ENCODE data around the gene SLC51A.
"Not testable (repeated sequence)": the region's sequence is repeated elsewhere in the genome, so short reads cannot be mapped to it uniquely, and the experiment has no call there.

The SLC51A gene

DNA sequence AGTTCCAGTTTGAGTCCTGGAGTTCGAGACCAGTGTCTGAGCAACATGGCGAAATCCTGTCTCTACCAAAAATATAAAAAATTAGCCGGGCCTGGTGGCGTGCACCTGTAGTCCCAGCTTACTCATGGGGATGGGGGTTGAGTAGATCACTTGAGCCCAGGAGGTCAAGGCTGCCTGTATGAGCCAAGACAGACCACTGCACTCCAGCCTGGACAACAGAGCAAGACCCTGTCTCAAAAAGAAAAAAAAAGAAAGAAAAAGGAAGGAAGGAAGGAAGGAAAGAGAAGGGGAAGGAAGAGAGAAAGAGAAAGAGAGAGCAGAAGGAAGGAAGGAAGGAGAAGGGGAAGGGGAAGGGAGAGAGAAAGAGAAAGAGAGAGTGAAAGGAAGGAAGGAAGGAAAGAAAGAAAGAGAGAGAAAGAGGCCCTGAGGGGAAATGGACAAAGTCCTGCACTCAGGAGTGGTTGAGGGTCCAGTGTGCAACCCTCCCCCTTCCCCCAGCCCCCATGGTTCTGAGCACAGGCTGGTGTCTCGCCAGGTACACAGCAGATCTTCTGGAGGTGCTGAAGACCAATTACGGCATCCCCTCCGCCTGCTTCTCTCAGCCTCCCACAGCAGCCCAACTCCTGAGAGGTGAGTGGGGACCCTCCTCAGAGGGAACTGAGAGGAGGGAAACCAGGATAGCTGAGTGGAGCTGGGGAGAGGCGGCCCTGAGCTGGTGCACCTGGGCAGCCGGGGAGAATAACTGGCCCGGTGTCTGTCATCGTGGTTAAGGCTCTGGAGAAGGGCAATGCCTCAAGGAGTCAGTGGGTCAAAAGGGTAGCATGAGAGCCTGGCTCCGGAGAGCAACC, 1.2 kb downstream of the SLC51A start:
- DNase-seq: no peak

DNA sequence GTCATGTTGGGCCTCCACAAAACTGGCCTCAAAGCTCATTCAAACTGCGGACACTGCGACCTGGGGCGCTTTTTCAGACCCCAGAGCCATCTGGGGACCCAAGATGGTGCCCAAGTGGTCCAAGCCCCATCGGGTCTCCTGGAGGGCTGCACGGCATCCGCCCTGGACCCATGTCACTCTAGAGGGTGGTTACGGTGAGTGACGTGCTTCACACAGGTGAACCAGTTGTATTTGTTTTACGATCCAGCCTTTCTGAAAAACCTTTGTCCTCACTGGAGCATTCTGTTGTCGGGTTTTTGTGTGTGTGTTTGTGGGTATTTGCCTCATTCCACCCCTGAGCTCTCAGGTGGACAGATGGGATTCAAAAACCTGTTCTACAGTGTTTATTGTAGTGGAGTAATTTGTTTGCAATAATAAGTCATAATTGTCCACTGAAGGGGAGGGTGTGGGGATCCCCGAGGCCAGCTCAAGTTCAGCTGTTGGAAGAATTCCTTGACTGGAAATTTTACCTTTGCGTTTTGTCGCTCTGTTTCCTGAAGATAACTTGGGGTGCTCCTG, 1.9 kb downstream of the SLC51A start:
- DNase-seq: no peak

DNA sequence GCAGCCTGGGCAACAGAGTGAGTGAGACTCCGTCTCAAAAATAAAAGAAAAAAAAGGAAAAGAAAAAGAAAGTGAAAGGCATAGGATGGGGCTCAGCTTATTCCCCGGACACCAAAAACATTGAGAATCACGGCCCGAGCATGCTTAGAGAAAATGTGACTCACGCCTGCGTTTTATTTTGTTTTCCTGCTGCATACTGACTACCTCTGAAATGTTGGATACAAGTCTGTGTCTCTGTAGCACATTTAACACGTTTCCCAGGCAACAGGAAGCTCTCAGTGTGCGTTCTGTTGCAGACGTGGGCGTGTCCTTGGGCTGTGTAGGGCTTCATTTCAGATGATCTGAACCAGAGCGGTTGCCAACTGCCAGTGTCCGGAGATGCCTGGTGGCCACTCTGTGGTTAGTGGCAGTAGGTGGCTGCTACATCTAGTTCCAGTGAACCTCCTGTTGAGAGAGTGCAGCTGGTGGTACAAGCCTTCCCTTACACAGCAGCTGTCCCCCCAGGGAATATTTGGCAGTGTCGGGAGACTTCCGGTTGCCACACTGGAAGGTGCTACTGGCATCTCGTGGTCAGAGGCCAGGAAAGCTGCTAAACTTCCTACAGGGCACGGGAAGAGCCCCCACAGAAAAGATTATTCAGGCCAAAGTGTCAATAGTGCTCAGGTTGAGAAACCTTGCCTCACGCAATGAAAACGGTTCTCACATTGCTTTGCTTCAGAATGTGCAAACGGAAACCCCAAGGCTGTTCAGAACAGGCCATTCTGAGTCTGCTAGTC, 3.0 kb downstream of the SLC51A start:
- DNase-seq: no peak

DNA sequence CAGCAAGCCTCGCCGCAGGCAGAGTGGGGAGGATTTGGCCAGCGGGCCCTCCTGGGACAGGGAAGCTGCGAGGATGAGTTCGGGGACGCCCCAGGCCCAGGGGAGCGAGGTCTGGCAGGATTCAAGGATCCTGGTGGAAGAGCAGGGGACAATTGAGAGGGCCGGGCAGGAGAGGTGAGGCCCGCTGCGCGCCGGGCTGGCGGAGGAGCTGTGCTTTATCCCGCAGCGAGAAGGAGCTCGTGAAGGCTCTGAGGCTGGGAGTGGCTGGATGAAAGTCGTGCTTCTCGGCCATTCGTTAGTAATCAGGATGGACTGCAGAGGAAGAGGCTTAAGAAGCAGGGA, 3.6 kb downstream of the SLC51A start:
- DNase-seq: no peak

DNA sequence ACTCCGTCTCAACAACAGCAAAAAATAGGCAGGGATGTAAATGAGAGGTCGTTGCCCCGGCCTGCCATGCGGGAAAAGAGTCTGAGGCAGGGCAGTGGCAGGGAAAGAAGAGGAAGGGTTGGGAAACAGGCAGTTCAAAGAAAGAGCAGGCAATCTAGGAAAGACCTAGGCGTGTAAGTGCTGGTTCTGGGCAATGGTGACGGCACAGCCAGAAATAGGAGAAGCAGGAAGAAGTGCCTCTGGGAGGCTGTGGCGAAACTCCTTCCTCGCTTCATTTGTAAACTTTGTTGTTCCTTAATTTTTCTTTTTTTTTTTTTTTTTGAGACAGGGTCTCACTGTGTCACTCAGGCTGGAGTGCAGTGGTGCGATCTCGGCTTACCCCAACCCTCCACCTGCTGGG, 4.3 kb downstream of the SLC51A start:
- no peak for DNase-seq

DNA sequence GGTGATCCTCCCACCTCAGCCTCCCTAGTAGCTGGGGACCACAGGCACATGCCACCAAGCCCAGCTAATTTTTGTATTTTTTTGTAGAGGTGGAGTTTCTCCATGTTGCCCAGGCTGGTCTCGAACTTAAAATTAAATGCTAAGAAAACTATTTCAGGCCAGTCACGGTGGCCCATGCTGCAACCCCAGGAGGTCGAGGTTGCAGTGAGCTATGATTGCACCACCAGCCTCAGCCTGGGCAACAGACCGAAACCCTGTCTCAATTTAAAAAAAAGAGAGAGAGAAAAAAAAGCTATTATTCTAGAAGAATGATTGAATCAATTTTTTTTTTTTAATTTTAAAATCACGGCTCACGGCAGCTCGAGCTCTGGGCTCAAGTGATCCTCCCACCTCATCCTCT, 4.7 kb downstream of the SLC51A start:
- DNase-seq: no peak

DNA sequence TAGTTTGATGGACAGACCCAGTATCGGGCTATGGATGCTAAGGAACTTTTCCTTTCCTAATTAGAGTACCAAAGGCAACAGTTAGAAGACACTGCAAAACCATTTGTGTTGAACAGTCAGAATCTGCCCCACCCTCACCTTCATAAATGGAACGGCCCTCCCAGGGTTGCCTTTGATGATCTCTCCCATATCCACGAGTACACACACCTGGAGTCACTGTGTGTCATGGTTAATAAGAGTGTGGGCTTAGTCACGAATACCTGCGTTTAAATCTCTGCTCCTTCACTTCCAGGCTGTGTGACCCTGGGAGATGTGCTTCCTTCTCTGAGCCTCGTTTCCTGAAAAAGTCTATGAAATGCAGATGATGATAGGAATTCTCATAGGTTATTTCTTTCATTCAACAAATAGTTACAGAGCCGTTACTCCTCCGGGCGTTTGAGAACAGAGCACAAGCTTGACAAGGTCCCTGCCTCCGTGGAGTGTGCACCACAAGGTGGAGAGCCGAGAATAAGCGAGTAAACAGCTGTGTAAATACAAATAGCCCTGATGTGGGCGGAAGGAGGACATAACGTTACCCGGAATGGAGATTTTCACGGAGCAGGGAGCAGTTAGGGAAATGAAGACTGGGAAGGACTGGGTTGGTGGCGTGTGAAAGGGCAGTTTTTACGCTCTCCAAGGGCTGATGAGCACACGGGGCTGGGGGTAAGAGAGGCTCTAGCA, 6.7 kb downstream of the SLC51A start:
- no peak for DNase-seq

DNA sequence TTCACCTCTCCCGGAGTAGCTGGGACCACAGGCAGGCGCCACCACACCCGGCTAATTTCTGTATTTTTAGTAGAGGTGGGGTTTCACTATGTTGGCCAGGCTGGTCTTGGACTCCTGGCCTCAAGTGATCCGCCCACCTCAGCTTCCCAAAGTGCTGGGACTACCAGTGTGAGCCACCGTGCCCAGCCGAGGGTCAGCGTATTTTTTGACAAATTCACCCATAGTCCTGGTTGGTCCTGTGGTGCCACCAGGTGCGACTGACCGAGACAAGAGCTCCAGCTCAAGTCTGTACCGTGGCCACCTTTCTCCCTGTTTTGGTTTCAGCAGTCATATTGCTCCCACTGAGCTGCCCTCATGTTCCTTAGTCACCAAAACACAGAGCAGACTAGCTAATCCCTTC, 8.8 kb downstream of the SLC51A start:
- DNase-seq: no peak

DNA sequence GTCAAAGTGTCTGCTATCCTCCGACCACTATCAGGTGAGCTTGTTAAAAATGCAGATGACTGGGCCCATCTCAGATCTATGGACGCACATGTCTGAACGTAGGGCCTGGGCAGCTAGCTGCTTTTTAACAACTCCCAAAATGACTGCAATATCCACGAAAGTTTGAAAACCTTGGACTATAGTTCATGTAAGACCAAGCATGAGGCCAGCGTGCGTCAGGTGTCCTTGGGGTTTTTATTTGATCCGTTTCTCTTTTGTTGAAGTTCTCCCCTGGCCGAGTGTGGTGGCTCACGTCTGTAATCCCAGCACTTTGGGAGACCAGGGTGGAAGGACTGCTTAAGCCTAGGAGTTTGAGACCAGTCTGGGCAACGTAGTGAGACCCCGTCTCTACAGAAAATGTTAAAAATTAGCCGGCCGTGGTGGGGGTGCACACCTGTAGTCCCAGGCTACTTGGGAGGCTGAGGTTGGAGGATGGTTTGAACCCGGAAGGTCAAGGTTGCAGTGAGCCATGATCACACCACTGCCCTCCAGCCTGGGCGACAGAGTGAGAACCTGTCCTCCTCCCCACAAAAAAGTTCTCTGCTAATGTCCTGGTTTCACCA, 9.5 kb downstream of the SLC51A start:
- no peak for DNase-seq

DNA sequence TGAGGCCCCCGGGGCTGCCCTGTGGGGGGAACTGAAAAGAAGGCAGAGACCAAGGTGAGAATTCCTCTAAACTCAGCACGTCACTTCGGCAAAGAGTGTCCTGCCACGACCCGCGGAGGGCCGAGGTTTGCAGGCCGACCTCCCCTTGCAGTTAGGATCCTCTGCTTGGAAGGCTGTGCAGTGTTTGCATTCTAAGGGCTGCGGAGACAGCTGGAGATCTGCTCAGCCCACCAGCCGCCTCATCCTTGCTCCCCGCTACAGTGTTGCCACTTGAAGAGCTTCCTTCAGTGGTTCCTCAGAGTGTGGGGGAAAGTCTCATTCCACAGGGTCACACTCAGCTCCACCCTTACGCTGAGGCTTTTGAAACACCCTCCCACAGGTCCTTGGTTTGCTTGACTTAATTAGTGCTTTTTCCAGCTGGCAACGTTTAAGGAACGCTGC, 10.8 kb downstream of the SLC51A start:
- no peak for DNase-seq

DNA sequence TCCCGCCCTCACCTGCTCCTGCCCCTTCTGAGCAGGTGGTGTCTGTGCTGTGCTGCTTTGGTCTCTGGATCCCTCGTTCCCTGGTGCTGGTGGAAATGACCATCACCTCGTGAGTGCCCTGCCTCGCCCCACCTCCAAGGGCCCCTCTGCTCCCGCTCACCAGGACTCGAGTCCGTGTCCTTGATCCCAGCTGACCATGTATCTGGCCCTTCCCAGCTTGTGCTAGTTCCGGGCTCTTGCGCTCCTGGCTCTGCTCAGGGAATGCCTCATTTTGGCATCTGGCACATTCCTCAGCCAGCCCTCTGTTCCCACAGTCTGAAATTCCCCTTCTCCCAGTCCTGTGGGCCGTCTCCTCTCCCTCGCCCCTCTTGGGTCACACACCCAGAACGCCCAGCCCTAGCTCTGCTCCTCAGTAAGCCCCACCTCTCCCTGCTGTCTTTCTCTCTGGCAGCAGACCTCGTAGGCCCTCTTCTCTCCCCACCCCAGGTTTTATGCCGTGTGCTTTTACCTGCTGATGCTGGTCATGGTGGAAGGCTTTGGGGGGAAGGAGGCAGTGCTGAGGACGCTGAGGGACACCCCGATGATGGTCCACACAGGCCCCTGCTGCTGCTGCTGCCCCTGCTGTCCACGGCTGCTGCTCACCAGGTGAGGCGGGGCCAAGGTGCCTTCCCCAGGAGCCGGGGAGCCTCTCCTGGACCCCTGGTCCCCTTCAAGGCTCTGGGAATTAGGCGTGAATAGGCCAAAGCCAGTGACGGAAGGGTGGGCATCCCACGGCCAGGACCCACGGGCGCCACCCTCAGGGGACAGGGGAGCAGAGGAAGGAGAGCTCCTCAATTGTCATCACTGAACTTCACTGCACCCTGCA, 11.5 kb downstream of the SLC51A start:
- no peak for DNase-seq

DNA sequence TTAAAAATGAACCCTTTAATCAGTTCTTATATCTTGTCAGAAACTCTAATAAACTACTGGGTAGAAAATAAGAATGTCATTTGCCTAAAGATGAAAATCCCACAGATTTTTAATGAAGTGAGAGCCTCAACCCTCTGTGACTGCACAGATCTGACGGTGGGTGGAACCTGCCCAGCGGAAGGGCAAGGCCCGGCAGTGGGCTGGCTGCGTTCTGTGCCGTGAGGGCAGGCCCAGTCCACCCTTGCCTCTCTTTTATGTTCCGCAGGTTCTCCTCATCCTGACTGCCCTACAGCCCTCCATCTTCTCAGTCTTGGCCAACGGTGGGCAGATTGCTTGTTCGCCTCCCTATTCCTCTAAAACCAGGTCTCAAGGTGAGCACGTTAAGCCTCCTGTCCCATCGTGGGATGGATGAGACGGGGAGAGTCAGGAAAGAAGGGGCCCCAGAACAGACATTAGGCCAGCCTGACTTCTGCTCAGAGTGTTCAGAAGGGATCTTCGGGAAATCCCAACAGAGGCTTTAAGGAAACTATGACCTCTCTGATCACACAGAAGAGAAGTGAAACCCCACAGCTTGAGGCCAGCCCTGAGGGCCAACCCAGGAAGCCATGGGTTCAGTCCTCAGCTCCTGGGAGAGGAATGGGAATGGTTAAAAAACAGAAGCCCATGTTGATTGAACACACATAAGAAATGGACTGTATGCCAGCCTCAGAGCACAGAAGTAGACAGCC, 16.0 kb downstream of the SLC51A start:
- no peak for DNase-seq

DNA sequence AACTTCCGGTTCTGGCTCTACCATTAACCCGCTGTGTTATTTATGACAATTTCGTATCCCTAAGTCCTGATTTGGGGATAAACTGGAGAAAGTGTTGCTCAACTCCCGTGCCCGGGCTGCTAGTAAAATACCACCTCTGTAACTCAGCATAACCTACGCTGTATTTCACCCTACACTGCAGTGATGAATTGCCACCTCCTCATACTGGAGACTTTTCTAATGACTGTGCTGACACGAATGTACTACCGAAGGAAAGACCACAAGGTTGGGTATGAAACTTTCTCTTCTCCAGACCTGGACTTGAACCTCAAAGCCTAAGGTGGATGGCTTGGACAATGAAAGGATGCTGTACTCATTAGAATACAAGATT, 16.5 kb downstream of the SLC51A start:
- no peak for DNase-seq

DNA sequence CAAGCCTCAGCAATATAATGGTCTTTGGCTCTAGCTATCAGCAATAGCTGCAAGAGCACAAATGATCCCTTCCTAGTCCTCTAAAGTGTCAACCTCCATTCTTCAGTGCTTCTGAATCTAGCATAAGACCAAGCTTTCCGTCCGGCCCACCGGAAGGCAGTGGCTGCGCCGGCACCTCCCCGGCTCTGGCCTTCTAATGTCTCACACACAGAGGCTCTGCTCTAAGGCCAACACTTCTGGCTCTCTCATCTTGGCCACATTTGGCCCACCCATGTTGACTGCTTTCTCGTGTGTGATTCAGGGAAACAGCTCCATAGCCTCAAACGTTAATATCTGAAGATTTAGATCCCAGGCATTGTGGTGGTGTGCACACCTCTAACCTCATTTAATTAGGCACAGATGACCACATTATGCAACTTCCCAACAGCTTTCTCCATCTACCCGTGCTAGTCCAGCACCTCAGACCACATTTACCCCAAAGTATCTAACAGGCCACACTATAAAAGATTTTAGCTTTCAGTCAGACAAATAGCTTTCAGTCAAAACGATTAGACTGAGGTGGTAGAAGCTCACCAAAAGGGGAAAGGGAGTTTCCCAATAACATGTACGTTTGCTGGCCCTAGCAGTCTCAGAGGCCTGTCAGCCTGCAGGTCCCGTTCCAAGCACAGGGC, 19.3 kb downstream of the SLC51A start:
- no peak for DNase-seq

DNA sequence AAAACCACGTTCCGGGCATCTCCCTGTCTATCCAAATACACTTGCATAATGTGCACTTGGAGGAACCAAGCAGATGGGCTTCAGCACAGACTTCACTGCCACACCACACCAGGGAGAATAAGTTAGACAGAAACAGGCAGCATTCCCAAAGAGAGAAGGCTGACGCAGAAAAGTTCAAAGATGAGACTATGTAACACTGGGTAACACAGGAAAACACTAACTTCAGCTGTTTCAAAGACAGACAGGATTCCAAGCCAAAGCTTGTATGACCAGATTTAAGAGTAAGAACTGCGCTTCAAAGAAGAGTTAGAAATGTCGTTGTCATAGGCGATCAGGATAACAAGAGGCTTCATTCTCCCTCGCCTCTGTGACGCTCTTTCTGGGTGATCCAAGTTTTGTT, 19.9 kb downstream of the SLC51A start:
- no peak for DNase-seq

DNA sequence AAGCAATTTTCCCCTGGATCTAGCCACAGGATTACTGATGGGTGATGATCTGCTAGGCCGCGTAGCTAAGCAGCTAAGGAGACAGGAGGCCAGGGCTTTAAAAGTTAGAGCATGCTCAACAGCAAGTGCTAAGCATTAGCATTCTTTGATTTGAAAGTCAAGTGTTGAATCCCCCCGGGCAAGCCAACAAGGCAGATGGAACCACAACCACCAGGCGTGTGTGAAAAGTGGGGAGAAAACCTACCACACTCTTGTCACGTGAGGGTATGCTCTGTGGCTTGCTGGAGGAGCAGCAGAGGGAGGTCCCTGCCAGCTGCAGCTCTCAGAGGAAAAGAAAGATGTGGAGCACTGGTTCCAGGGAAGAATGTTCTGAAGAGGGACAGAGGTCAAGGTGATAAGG, 20.9 kb downstream of the SLC51A start:
- DNase-seq: peak; percentile 73

DNA sequence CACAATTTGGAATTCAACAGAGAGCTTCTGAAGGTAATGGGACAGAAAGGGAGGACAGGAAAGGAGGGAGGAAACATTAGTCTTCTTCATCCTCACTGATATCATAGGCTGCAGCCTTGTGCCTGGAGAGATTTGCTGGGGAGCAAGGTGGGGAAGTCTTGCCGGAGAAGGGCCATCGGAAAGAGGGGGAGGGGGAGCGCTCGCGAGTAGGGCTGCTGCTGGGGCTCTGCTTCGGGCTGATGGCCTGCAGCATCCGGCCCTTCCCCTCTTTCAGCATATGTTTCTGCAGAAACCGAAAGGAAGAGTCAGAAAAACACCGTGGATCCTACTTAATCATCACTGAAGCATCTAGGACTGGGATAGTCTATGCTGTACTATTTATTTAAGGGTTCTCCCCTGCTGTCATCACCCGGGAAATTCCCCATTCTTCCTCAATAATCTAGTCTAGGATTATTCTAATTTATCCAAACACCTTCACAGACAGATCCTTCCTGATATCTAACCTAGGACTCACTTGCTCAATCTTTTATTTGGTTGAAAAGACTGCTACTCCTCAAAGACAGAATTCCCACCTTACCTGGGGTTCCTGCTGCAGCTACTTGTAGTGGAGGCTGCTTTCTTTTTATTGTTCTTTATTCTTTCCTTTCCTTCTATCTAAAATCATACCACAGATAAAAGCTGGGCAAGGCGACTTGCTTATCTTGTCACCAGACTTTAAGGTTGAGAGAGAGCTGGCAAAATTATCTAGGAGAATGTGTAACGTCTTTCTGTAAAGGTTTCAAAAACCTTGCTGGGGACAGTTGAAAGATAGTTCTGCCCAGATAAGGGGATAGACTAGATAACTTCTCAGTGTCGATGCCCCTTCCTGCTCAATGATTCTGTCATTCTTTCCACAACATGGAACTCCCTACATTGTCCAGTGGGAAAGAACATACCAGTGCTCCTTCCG, 22.6 kb downstream of the SLC51A start:
- no peak for DNase-seq

DNA sequence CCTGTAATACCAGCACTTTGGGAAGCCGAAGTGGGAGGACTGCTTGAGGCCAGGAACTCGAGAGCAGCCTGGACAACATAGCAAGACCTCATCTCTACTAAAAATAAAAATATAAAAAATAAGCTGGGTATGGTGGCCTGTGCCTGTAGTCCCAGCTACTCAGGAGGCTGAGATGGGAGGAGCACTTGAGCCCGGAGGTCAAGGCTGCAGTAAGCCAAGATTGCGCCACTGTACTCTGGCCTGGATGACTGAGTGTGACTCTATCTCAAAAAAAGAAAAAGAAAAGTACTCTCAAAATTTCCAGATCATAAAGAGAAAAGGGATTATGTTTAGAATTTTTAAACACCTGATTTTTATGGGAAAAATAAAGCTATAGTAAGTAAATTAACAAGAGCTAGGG, 24.1 kb downstream of the SLC51A start:
- no peak for DNase-seq

DNA sequence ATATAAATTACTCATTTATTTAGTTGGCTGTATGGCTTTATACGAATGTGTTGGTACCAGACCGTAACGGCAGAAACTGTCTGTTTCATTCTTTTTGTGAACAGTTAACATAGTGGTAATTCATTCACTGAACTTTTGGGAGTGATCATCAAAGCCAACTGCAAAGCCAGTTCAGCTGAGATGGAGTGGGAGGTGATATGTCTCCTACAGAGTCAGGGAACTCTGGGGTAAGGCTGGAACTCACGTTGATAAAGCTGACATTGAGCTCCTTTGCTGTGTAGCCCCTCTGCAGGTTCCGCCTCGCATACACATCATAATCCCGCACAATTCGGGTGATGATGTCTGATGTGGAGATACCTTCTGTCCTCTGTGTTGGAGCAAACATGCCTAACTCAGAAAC, 25.4 kb downstream of the SLC51A start:
- no peak for DNase-seq

DNA sequence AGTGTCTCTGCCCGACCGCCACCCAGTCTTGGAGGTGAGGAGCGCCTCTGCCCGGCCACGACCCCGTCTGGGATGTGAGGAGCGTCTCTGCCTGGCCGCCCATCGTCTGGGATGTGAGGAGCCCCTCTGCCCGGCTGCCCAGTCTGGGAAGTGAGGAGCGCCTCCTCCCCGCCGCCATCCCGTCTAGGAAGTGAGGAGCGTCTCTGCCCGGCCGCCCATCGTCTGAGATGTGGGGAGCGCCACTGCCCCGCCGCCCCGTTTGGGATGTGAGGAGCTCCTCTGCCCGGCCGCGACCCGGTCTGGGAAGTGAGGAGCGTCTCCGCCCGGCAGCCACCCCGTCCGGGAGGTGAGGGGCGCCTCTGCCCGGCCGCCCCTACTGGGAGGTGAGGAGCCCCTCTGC, 27.8 kb downstream of the SLC51A start:
- not testable (repeated sequence) for DNase-seq
